Caco-2 (cell line): ENCODE data around the gene TGFA. TPM values are rescaled to one million over a fixed set of nuclear protein-coding genes. Genes with fewer than 3 reads are reported as not detected.

ENCODE experiments used
- BruUV-seq: library from RNA; stranded (reverse); fragments of 400-500 nt; replicated peaks from 2 replicates; lab custom pipeline; 2021; lab: Mats Ljungman, UMichigan
- CTCF ChIA-PET: fragments of 300-600 bp; sonication (Branson Sonifier 250); formaldehyde crosslinking; loops from one replicate; lab custom pipeline; 2022; ENCODE audit warnings: antibody characterized with exemption; lab: Charles Lee
- POLR2A ChIA-PET: fragments of 300-600 bp; sonication (Branson Sonifier 250); formaldehyde crosslinking; loops from one replicate; lab custom pipeline; 2022; ENCODE audit warnings: antibody characterized with exemption; lab: Charles Lee
- DNase-seq, 2 experiments: peaks; one replicate each; pipeline versions ENCODE4 v3.0.0 to v3.0.0-alpha.2; 2020 to 2022
- H3K27me3 ChIP-seq: replicated peaks from 2 replicates; pipeline ENCODE4 v1.6.0; 2011; ENCODE audit warnings: low read length; ENCODE audit not compliant: control insufficient read depth, insufficient read depth
- H3K36me3 ChIP-seq: 2 replicates; pipeline ENCODE4 v1.5.1; 2011; ENCODE audit warnings: low read length; ENCODE audit not compliant: control insufficient read depth, insufficient read depth
- H3K4me1 ChIP-seq: fragments of 250-450 bp; sonication (Bioruptor Pico); 2 replicates; pipeline ENCODE4 v1.5.1; 2020; ENCODE audit warnings: mild to moderate bottlenecking
- H3K4me3 ChIP-seq: 2 replicates; pipeline ENCODE4 v1.5.1; 2011; ENCODE audit warnings: low read depth, mild to moderate bottlenecking, control low read depth, low read length
- H3K9me3 ChIP-seq: fragments of 250-450 bp; sonication (Bioruptor Pico); 2 replicates; pipeline ENCODE4 v1.5.1; 2020; ENCODE audit warnings: mild to moderate bottlenecking, moderate library complexity
- H3K27ac Mint-ChIP-seq: one replicate; pipeline ENCODE4 v1.8.0; 2022; ENCODE audit warnings: mixed read lengths; ENCODE audit not compliant: unreplicated experiment
- H3K27me3 Mint-ChIP-seq: one replicate; pipeline ENCODE4 v1.8.0; 2022; ENCODE audit warnings: mixed read lengths; ENCODE audit not compliant: insufficient read depth, unreplicated experiment
- H3K36me3 Mint-ChIP-seq: one replicate; pipeline ENCODE4 v1.8.0; 2022; ENCODE audit warnings: mild to moderate bottlenecking, mixed read lengths; ENCODE audit not compliant: insufficient read depth, unreplicated experiment
- H3K4me1 Mint-ChIP-seq: one replicate; pipeline ENCODE4 v1.8.0; 2022; ENCODE audit warnings: low read depth, mixed read lengths; ENCODE audit not compliant: unreplicated experiment
- H3K4me3 Mint-ChIP-seq: one replicate; pipeline ENCODE4 v1.8.0; 2022; ENCODE audit warnings: mild to moderate bottlenecking, moderate library complexity, mixed read lengths; ENCODE audit not compliant: unreplicated experiment
- H3K9me3 Mint-ChIP-seq: one replicate; pipeline ENCODE4 v1.8.0; 2022; ENCODE audit warnings: mixed read lengths; ENCODE audit not compliant: unreplicated experiment
- CTCF ChIP-seq, 2 experiments: fragments of 200-600 bp in 1 of 2; IDR thresholded peaks; 1 replicate in 1 of 2; 2 replicates in 1 of 2; pipeline versions ENCODE4 v1.5.1 to v1.8.0; 2011 to 2022; ENCODE audit warnings: antibody characterized with exemption in 1 of 2, control low read depth in 1 of 2, inconsistent platforms in 1 of 2, low read depth in 1 of 2, low read length in 1 of 2, mild to moderate bottlenecking in 1 of 2, moderate library complexity in 1 of 2; ENCODE audit not compliant: insufficient read depth in 1 of 2, severe bottlenecking in 1 of 2, unreplicated experiment in 1 of 2
- intact Hi-C: fragments of 100-400 bp; cut with micrococcal nuclease; formaldehyde crosslinking; loops from one replicate; pipeline ENCODE4 v1.10.0; 2022; ENCODE audit not compliant: unreplicated experiment
- total RNA-seq: library from RNA; stranded (reverse); gene quantifications from 2 replicates; pipeline ENCODE4 v1.2.3, GENCODE V29; 2022

Gene TGFA
- total RNA-seq, 1 experiment from 2014 or later = 0.70 TPM

GRCh38 chr2:70566464-70566863 lies 12.8 kb upstream of the TGFA start:
- intact Hi-C loops = no loop called here
- Mint-ChIP-seq H3K4me1 (peaks cover 11% of the 10 kb centered on the region), H3K9me3 (no peaks in the 10 kb centered on the region), H3K27ac (no peak overlapping the region), H3K4me3 (no peak overlapping the region), H3K36me3 (no peaks in the 10 kb centered on the region), H3K27me3 (peaks cover 8% of the 10 kb centered on the region)
- no peak overlapping the region for H3K4me3 ChIP-seq
- no peaks in the 10 kb centered on the region for H3K36me3 ChIP-seq
- ChIA-PET POLR2A (no interaction called here), CTCF (no interaction called here)
- peaks cover 9% of the 10 kb centered on the region; the same call in 1 of the 2 replicates for H3K4me1 ChIP-seq
- H3K27me3 ChIP-seq = no peaks in the 10 kb centered on the region; the same call in 1 of the 2 replicates
- no peak for TF ChIP-seq CTCF (IDR thresholded peaks at IDR 0.05; ENCODE audit: insufficient read depth in 1 of 2, low read depth in 1 of 2, low read length in 1 of 2, severe bottlenecking in 1 of 2, unreplicated experiment in 1 of 2)
- no peak for DNase-seq
- no TSS peak for BruUV-seq
- no peaks in the 10 kb centered on the region for H3K9me3 ChIP-seq

- Histone ChIP-seq H3K4me1 (peaks cover 7% of the 10 kb centered on the region; the same call in 1 of the 2 replicates), H3K36me3 (no peaks in the 10 kb centered on the region), H3K27me3 (no peaks in the 10 kb centered on the region), H3K4me3 (no peak overlapping the region), H3K9me3 (no peaks in the 10 kb centered on the region)
- Mint-ChIP-seq H3K27ac (no peak overlapping the region), H3K4me1 (peaks cover 4% of the 10 kb centered on the region), H3K4me3 (no peak overlapping the region), H3K9me3 (no peaks in the 10 kb centered on the region), H3K36me3 (no peaks in the 10 kb centered on the region), H3K27me3 (peaks cover 10% of the 10 kb centered on the region)
- ChIA-PET POLR2A (no interaction called here), CTCF (no interaction called here)
- no peak for DNase-seq
- TF ChIP-seq CTCF (IDR thresholded peaks at IDR 0.05; ENCODE audit: insufficient read depth in 1 of 2, low read depth in 1 of 2, low read length in 1 of 2, severe bottlenecking in 1 of 2, unreplicated experiment in 1 of 2) = no peak
- no TSS peak for BruUV-seq
- intact Hi-C loops = no loop called here
Observed at GRCh38 chr2:70565039-70565731, 11.6 kb upstream of the TGFA start.

GRCh38 chr2:70561893-70562292 lies 8.3 kb upstream of the TGFA start:
- no TSS peak for BruUV-seq
- H3K27me3 Mint-ChIP-seq = peaks cover 2% of the 10 kb centered on the region
- no peaks in the 10 kb centered on the region for H3K36me3 Mint-ChIP-seq
- H3K9me3 Mint-ChIP-seq = no peaks in the 10 kb centered on the region
- no peaks in the 10 kb centered on the region for H3K27me3 ChIP-seq
- H3K36me3 ChIP-seq = no peaks in the 10 kb centered on the region
- intact Hi-C loops = no loop called here
- H3K4me1 ChIP-seq = peaks cover 2% of the 10 kb centered on the region
- CTCF ChIA-PET = no interaction called here
- no peak for TF ChIP-seq CTCF (IDR thresholded peaks at IDR 0.05; ENCODE audit: insufficient read depth in 1 of 2, low read depth in 1 of 2, low read length in 1 of 2, severe bottlenecking in 1 of 2, unreplicated experiment in 1 of 2)
- H3K27ac Mint-ChIP-seq = no peak overlapping the region
- DNase-seq = no peak
- no peaks in the 10 kb centered on the region for H3K9me3 ChIP-seq
- H3K4me3 ChIP-seq = no peak overlapping the region
- H3K4me1 Mint-ChIP-seq = peaks cover 9% of the 10 kb centered on the region
- H3K4me3 Mint-ChIP-seq = no peak overlapping the region
- POLR2A ChIA-PET = no interaction called here
